CMK (cell line): ENCODE results near the gene GRM5.
"Not testable (repeated sequence)": the region's sequence is repeated elsewhere in the genome, so short reads cannot be mapped to it uniquely, and the experiment has no call there.

ENCODE experiments used
- DNase-seq: peaks from one replicate; pipeline ENCODE4 v3.0.0-alpha.2; 2010; ENCODE audit warnings: low read depth

GRM5 gene

GRCh38 chr11:88538098-88538497, 527.7 kb downstream of the GRM5 start:
- DNase-seq: no peak

- DNase-seq: no peak
These were observed 528.2 kb downstream of the GRM5 start for GRCh38 chr11:88537613-88538012.

- no peak for DNase-seq
These were observed 529.0 kb downstream of the GRM5 start for GRCh38 chr11:88536616-88537265.

DNA sequence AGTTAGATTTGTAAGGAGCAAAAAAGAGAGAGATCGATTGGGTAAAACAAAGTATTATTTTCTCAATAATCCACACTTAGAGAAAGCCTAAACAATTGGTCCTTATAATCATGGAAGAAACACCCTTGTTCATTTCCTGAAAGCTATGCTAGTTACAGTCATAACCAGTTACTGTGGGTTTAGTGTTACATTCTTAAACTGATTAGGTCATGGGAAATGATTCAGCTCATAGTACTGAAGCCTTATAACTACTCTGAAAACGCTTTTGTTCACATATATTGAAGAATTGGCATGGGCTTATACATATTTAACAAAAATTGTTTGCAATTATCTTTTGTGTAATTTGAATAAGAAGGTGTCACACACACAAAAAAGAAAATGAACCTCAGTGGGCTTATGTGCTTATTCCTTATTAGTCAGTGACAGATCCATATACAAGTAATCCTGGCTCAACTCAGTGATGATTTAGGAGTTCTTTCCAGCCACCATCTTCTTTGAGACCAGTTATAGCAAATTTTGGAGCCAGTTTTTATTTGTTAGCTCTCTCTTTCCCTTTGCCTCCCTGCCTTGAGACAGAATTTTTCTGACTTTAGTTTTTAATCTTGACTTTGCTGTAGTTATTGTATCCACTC, 529.8 kb downstream of the GRM5 start:
- DNase-seq: no peak

GRCh38 chr11:88535266-88535665, 530.5 kb downstream of the GRM5 start:
- no peak for DNase-seq

- DNase-seq: not testable (repeated sequence)
These were observed 531.1 kb downstream of the GRM5 start for GRCh38 chr11:88534706-88535105.

- no peak for DNase-seq
These were observed 531.6 kb downstream of the GRM5 start for GRCh38 chr11:88534185-88534584.

DNA sequence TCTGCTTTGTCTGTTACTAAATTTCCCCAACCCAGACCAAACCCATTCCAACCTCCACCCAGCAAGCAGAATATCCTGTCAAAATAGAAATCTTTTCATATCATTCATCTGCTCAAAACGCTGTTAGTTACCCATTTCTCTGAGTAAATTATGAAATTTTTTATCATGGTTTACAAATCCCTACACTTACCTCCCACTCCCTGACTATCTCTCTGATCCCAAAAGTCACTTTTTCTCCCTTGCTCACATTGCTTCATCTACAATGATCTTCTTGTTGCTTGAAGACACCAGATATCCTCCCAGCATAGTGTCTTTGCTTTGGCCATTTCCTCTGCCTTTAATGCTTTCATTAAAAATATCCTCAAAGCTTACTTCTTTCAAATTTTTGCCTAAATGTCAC, 532.8 kb downstream of the GRM5 start:
- DNase-seq: no peak

DNA sequence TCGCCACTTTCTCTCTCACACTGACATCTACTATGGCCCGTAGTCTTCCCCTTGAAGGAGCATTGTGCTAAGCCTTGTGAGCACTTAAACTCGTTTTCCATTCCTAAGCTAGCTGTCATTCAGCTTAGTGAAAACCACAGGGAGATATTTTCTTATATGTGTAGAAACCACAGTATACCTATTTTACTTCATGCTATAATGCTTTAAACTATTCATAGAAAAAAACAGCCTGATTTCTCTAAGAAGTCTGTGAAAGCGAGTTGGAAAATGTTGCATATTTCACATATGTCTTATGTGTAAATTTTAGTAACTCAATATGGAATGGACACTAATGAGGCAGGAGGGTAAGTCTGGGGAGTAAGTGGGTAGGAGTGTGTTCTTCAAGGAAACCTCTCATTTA, 534.0 kb downstream of the GRM5 start:
- DNase-seq: no peak

DNA sequence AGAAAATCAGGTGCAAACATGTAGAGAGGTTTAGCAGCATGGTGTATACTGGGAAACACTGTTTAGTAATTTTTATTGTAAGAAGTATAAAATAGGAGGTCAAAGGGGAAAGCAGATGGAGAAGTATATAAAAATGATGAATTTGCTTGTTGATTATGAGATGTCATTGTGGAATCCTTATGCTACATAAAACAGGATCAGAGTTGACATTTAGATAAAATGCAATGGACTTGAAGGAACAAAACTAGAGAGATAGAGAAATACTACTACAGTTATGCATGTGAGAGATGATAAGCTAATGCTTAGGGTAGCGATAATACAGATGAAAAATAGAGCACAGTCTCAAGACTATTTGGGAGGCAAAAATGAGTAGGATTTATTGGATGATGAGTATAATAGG, 536.4 kb downstream of the GRM5 start:
- DNase-seq: no peak

GRCh38 chr11:88523386-88524071, 542.3 kb downstream of the GRM5 start:
- DNase-seq: no peak

- DNase-seq: no peak
These were observed 543.0 kb downstream of the GRM5 start for GRCh38 chr11:88522624-88523385.

- no peak for DNase-seq
These were observed 544.0 kb downstream of the GRM5 start for GRCh38 chr11:88521799-88522201.

DNA sequence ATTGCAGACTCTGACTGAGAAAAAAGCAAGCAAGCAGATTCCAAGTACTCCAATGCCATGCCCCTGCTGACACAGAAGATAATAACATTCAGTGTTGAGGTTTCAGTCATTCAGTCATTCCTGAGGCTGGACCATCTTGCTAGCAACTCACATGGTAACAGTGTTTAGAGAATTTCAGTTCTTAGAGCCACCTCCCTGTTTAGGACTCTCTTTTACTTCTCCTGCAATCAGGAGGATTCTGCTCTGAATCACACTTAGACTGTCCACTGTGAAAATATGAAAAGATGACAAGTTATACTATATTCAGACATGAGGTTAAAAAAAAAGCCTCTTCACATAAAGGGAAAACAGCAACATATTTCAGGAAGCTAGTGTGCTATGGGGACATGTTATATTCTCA, 544.4 kb downstream of the GRM5 start:
- no peak for DNase-seq

DNA sequence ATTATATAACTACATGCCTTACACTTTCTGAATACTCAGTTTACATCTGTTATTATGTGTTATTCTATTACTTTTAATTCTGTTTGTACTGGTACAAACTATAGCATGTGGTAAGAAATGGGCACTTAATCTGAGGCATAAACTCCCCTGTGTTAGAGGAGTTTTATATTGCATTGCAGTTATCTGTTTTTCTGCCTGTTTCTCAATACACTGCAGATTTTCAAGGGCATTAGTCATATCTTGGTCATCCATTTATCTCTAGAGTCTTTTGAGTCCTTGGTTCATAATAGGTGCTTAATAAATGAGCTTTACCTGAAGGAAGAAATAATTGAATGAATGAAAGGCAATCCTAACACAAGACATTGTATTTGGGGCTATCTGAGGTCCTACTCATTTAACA, 545.4 kb downstream of the GRM5 start:
- no peak for DNase-seq

- no peak for DNase-seq
These were observed 550.8 kb downstream of the GRM5 start for GRCh38 chr11:88515002-88515401.

DNA sequence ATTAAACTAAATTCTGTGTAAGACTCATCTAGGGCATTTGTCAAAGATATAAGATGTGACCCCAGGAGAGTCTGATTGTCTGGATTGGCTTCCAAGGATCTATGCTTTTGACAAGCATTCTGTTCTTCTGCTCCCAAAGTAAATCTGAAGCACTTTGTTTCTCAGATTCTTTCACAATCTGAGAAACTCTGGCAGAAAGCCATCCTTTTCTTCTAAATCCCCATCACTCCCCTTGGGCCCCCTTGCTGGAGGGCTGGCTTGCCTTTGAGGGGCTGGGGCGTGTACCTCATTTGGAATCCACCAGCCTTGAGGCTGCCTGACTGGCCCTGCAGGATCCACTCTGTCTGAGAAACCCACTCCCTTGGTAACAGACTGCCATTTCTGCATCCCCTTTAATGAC, 554.8 kb downstream of the GRM5 start:
- DNase-seq: no peak

GRCh38 chr11:88508759-88509581, 556.8 kb downstream of the GRM5 start:
- no peak for DNase-seq

DNA sequence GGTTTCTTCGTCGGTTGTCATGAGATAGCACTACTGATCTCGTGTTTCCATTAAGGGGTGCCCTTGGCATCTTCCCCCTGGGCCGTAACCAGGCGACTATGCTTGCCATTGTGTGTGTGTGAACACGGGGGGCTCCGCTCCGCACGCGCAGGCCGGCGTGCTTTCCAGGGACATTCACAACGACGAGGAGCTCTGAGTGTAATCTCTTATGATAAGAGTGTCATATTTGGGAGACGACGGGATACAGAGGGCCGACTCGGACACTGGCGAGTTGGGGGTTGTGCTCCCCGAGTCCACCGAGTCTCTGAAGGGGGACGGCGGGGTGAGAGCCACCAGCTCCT, 557.4 kb downstream of the GRM5 start:
- DNase-seq: no peak

DNA sequence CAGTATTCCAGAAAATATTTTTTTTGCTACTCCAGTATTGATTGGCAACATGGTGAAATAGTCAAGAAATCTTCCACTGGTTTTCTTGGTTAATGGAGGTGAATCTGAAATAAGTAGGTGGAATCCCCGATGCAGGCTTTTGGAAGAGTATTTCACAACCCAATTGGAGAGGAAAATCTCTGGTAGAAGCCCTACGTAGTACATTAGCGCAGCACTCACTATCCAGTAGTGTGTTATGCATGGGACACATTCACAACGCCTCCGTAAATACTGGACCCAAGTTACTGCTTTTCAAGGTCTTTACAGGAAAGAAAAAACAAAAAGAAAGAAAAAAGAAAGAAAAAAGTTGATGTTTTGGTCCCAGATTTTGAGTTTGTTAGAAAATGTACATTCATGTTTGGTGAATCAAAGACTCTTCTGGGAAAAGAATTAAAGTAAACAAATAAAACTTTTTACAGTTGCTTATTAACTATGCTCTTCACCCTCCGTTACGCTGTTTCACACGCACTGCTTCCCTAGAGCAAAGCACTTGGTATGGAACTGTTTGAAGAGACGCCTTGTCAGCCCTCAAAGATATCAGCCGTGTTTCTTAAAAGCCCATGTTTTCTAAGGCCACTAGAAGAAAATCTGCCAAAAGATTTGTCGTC, 557.9 kb downstream of the GRM5 start:
- no peak for DNase-seq

- no peak for DNase-seq
These were observed 564.2 kb downstream of the GRM5 start for GRCh38 chr11:88501541-88501940.

- DNase-seq: no peak
These were observed 569.9 kb downstream of the GRM5 start for GRCh38 chr11:88495836-88496235.
